ENCODE results near the gene UAP1.
"Not testable (repeated sequence)": the region's sequence is repeated elsewhere in the genome, so short reads cannot be mapped to it uniquely, and the experiment has no call there.

Gene UAP1

DNA sequence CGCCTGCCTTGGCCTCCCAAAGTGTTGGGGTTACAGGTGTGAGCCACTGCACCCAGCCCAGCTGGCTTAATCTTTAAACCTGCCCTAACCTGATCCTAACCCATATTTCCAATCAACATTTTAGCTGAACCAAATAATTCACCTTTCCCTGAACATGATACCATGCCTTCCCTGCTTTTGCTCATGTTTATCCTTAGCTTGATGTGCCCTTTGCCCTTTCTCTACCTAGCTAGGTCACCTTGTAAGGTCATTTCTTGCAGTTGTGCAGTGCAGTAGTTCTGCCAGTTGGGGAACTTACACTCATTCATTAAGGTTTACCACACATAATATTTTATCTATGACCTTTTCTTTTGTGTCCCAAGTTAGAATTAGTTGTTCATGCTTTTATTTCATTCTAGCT is 5.3 kb downstream of the UAP1 start:
- DNase-seq = no peak

GRCh38 chr1:162568802-162569201 is 7.3 kb downstream of the UAP1 start:
- DNase-seq = peak; percentile 48

DNA sequence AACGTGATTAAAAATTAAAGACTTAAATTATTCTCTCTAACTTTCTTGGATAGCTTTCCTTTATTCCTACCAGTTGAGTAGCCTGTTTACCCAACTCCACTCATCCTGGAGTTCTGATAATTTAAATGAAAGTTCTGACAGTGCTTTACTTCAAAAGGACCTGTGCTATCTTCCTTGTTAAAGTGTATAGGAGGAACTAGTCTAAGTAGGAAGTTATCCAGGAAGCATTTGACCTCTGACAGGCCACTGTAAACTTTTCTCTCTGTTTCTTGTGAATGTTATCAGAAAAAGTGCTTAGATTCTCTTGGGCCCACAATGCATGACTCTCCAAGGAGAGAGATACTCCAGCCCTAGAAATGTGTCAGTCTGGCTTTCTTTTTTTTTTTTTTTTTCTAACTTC is 9.2 kb downstream of the UAP1 start:
- DNase-seq = peak; percentile 33

DNA sequence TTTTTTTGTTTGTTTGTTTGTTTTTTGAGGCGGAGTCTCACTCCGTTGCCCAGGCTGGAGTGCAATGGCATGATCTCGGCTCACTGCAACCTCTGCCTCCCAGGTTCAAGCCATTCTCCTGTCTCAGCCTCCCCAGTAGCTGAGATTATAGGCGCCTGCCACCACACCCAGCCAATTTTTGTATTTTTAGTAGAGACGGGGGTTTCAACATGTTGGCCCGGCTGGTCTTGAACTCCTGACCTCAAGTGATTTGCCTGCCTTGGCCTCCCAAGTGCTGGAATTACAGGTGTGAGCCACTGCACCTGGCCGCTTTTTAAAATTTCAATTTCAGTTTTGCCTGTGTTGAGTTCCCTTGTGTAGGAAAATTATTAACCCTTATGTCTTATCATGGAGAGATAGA is 9.6 kb downstream of the UAP1 start:
- DNase-seq = not testable (repeated sequence)

DNA sequence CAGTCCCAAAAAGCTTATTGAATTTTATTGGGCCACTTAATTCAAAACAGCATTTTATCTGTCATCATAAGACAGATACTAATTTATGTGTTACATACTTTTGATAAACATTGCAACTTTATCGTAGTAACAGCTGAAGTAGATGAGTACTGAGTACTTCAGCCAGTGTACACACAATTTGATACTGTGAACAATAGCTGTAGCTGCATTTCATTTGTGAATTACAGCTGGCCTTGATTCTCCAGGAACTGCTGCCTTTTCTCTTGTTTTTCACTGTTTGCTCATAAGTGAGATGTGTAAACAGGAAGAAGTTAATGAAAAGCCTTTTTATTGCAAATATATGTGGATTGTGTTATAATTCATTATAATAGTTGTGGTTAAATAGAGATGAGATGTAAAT is 10.2 kb downstream of the UAP1 start:
- no peak for DNase-seq

DNA sequence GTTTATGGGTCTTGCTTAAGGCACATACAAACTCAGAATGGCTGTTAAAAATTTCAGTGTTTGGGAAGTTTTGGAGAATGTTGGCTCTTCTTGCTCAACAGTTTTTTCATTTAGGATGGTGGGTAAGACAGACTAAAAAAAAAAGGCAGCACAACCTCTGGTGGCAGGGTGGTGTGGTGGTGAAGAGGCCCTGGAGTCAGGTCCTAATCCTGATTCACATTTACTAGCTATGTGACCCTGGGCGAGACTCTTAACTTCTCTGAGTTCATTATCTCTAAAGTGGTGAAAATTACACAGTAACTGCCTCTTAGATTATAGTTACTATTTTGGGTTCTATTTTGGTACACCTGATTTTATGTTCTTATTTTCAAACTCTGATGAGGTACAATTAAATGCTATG is 11.6 kb downstream of the UAP1 start:
- DNase-seq = no peak

DNA sequence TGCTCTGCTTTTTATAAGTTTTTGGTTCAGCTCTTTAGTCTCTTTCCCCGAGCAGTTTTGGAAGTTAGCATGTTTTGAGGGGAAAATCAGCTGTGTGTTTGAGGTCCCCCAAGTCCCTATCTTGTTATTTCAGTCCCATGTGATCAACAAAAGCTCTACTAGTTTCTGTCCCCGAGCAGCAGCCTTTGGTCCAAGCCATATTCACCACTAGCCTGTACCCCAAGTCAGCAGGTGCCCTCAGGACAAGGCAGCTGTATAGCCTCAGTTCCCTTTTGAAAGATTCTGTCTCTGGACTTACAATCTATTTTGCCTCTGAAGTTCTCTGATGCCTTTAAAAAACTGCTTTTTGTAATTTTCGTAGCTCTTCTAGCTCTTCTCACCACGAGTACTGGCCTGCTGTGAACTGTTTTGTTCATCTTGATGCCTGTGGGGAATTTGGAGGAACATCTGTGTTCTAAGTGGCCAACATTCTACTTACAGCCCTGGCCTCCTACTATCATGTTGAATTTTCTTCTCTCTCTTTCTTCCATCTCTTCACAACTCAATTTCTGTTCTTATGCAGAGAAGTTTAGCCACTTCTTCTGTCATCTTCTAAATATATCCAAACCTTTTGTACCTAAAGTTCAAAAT is 16.7 kb downstream of the UAP1 start:
- DNase-seq = no peak

GRCh38 chr1:162578936-162579335 is 17.4 kb downstream of the UAP1 start:
- DNase-seq = no peak

DNA sequence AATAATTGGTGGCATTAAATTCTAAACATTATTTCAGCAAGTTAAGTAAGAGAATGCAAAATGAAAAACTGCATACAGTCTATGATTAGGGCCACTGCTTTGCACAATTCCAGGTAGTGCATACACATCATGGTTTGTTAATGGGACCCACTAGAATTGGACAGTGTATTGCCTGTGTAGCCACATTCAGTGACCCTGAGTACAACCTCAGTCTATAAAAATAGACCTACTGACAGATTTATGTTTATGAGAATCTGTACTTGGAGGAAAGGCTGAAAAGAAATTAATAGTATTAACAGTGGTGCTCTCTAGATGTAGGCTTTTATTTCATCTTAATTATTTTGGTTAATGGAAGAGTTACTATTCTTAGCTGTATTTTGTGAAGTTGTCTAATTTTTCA is 18.8 kb downstream of the UAP1 start:
- no peak for DNase-seq

DNA sequence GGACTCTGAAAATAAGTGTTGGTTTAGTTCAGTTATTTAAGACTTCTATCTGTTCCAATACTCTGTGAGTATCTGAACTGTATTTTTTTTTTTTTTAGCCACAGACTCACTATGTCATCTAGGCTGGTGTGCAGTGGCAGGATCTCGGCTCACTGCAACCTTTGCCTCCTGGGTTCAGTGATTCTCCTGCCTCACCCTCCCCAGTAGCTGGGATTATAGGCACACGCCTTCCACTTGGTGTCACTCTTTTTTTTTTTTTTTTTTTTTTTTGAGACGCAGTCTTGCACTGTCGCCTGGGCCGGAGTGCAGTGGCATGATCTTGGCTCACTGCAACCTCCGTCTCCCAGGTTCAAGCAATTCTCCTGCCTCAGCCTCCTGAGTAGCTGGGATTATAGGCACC is 21.4 kb downstream of the UAP1 start:
- DNase-seq = not testable (repeated sequence)

DNA sequence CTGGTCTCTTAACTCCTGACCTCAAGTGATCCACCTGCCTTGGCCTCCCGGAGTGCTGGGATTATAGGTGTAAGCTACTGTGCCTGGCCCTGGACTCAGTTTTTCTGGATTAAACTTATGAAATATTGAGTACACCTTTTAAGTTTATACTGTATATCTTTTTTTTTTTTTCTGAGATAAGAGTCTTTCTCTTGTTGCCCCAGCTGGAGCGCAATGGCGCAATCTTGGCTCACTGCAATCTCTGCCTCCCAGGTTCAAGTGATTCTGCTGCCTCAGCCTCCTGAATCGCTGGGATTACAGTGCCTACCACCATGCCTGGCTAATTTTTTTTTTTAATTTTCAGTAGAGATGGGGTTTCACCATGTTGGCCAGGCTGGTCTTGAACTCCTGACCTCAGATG is 23.6 kb downstream of the UAP1 start:
- DNase-seq = not testable (repeated sequence)

DNA sequence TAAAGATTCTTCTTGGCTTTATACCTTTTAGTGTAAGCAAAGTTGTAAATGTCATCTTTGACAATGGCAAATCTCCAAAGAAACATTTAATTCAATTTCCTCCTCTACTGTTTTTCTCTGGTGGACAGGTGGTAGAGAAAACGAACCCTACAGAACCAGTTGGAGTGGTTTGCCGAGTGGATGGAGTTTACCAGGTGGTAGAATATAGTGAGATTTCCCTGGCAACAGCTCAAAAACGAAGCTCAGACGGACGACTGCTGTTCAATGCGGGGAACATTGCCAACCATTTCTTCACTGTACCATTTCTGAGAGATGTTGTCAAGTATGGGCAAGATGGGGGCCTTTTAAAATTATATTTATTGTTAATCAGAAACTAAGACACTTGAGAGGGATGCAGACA is 25.8 kb downstream of the UAP1 start:
- no peak for DNase-seq

DNA sequence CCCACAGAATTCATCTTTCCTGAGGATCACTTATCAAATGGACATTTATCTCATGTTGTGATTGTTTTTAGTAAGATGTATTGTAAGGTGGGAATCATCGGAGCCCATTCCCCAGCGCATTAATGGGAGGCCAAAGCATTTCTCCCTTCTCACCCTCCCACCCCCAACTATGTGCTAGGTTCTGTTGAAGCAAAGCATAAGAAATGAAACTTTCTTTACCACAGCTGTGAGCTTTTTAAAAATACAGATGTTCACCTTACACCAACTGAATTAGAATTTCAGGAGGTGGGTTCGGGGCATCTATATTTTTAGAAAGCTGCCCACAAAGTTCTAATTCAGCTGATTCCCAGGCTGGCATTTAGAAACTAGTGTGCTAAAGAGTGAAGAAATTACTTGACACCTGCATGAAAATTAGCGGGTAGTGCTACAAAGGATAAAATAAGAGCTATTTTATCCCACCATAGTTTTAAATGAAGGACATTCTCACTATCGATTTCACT is 26.3 kb downstream of the UAP1 start:
- no peak for DNase-seq

GRCh38 chr1:162590101-162590500 is 28.6 kb downstream of the UAP1 start:
- no peak for DNase-seq

DNA sequence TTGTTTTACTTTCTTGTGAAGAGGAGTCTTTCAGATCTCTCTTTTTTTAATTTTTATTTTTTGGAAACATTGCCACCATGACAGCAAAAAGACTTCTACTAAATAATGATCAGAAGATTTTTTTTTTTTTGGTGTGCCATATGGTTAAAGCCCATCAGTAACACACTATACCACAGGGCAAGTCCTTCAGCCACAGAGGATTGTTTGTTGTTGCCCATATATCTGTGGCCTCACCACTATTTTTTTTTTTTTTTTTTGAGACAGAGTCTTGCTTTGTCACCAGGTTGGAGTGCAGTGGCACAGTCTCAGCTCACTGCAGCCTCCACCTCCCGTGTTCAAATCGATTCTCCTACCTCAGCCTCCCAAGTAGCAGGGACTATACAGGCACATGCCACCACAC is 29.2 kb downstream of the UAP1 start:
- no peak for DNase-seq

- no peak for DNase-seq
Measured at GRCh38 chr1:162596514-162597170, 35.1 kb downstream of the UAP1 start.

GRCh38 chr1:162599451-162599850 is 37.9 kb downstream of the UAP1 start:
- no peak for DNase-seq

DNA sequence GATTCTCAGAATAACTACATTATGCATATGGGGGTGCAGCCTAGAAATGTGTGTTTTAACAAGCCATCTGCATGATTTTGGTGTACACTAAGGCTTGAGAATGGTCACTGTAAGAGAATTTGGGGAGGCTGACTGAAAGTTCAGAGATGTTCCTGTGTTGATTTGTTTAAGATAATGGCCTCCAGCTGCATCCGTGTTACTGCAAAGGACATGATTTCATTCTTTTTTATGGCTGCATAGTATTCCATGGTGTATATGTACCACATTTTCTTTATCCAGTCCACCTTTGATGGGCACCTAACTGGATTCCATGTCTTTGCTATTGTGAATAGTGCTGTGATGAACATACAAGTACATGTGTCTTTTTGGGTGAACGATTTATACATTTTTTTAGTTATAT is 41.6 kb downstream of the UAP1 start:
- DNase-seq = not testable (repeated sequence)

DNA sequence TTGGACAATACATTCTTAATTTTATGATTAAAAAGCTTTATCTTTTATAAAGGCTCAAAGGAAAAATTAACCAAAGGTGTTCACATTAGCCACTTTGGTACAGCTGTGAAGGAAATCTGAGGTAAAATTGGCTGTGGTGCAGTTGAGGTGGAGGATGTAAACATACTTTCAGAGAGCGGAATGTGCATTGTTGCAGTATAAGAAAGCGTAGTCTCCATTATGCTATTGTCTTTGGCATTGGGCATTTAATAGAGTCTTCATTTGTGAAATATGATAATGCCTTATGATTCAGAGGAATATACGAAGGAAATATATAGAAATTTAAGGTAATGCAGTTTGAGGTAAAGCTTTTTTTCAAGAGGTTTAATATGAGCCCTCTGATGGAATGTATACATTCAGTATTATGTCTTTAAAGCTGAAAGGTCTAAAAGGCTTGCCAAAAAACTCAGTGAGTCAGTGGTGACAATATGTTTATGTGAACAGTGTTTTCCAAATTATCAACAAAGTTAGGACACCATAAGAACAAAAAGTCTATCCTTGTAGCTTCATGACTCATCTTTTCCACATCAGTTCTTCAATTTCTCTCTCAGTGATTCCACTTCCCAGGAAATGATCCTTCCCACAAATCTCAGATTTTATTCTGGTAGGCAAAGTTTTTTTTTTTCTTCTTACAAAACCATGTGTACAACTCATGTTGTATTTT is 43.9 kb downstream of the UAP1 start:
- DNase-seq = no peak

- no peak for DNase-seq
Measured at GRCh38 chr1:162609306-162609705, 47.8 kb downstream of the UAP1 start.

DNA sequence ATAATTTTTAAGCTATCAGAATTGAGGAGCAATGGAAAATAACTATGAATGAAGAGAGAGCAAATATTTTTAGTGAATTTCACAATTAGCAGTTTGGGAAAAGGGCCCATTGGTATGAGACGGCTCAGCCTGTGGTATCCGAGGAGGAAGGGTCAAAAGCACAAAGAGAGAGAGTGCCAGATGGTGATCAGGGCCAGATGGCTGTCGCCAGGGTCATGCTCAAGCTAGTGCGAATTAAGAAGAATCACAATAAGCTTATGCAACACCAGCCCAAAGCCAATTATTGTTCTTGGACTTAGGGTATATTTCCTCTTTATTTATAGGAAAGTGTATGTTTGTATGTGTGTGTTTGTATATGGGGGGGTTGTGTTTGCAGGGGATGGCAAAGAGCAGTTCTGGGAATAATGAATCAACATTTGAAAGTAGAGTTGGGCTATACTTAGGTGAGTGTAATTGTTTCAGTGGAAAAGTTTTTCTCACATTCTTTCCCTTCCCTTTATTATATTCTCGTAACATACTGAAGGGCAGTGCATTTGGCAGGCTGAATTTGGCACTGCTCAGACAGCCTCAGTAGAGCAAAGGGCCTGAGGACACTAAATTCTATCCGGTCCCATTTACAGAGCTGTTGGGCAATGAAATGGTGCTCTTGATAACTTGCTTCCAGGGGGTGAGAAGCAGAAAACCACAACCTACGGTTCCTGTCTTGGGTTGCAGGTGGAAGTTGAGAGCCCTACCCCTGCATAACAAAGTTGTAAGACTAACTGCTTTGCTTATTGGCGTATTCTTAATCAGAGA is 51.3 kb downstream of the UAP1 start:
- DNase-seq = no peak

DNA sequence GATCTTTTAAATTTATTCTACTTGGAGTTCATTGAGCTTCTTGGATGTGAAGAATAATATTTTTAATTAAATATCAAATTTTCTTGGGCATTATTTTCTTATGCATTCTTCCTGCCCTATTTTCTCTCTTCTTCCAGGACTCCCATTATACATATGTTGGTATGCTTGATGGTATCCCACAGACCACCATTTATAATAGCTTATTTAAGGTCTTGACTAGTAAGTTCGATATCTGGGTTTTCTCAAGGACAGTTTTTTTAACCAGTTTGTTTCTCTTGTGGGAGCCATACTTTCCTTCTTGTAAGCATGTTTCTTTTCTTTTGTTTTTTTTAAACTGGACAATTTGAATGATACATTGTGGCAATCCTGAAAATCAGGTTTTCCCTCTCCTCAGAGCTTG is 55.3 kb downstream of the UAP1 start:
- DNase-seq = no peak

DNA sequence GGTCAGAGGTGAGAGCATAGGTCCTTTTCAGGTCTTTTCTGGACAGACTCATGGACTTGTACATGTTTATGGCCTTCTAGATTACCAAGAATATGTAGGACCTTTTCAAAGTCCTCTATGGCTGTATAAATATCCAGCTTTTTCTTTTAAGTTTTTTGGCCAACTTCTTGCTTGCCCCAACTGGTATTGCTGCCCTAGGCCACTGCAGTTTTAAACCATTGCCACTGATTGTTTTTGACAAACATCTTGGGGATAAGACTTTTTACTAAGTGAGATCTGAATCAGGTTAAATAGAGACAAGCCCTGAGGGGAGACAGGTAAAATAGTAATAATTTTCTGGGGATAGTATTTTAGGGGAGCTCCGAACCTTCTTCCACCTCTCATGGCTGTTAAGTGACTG is 56.0 kb downstream of the UAP1 start:
- DNase-seq = no peak

Data from OCI-M1 (cell line).